Activated T-helper 1 cell treated with anti-CD3 and anti-CD28 coated beads, Interleukin-12 subunit alpha, Interleukin-12 subunit beta, Interleukin-2, Interleukin-4 antibody, amounts not matched to agents 30 ng/mL and 10 ng/mL and 1 ng/mL, durations not matched to agents 14 hours and 24 hours and 36 hours (primary cell): ENCODE data around the gene RAB20. TPM values are rescaled to one million over a fixed set of nuclear protein-coding genes. Genes with fewer than 3 reads are reported as not detected.
A peak's percentile ranks its signal among the peaks of the same experiment; 100 is the strongest.

Source experiments
- DNase-seq: peaks from one replicate; pipeline ENCODE4 v3.0.0; 2021; ENCODE audit warnings: low spot score
- H3K27ac Mint-ChIP-seq: one replicate; pipeline ENCODE4 v1.8.0; 2021; ENCODE audit warnings: mild to moderate bottlenecking, mixed read lengths
- H3K27me3 Mint-ChIP-seq: one replicate; pipeline ENCODE4 v1.8.0; 2022; ENCODE audit warnings: mild to moderate bottlenecking, moderate library complexity, mixed read lengths; ENCODE audit not compliant: insufficient read depth
- H3K36me3 Mint-ChIP-seq: one replicate; pipeline ENCODE4 v1.8.0; 2021; ENCODE audit warnings: low read depth, mixed read lengths
- H3K4me1 Mint-ChIP-seq: one replicate; pipeline ENCODE4 v1.8.0; 2021; ENCODE audit warnings: low read depth, mixed read lengths
- H3K4me3 Mint-ChIP-seq: one replicate; pipeline ENCODE4 v1.8.0; 2021; ENCODE audit warnings: mild to moderate bottlenecking, moderate library complexity, mixed read lengths
- H3K9me3 Mint-ChIP-seq: one replicate; pipeline ENCODE4 v1.8.0; 2021; ENCODE audit warnings: mixed read lengths
- intact Hi-C: fragments of 100-400 bp; cut with micrococcal nuclease; formaldehyde crosslinking; loops from one replicate; pipeline ENCODE4 v1.15.1; 2024
- total RNA-seq: library from RNA; stranded (reverse); gene quantifications from 2 replicates; pipeline ENCODE4 v1.2.3, GENCODE V29; 2022

RAB20 gene
- total RNA-seq, 1 donor from 2014 or later: 1.5 TPM

DNA sequence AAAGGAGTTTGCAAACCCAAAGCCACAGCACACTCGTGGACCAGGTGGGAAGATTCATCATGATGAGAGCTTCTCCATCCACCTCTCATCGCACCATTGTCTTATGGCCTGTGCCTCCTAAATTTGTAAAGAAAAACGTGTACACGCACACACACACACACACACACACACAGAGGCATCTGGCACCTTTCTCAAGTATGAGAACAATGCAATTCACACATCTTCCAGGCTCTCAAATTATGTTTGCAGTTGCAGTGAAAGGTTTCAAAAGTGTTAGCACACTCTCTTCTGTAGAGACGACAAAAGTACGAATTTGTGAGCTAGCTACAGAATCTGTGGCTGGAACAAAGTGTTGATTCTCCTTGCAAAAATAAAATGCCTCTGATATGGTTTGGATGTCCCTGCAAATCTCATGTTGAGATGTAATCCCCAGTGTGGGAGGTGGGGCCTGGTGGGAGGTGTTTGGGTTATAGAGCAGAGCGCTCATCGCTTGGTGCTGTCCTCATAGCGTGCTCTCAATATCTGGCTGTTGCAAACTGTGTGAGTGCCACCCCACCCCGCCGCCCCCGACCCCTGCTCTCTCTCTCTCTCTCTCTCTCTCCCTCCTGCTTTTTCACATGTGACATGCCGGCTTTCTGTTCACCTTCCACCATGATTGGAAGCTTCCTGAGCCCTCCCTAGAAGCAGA lies 21.8 kb upstream of the RAB20 start:
- no peak overlapping the region for H3K4me3 Mint-ChIP-seq
- H3K36me3 Mint-ChIP-seq: no peaks in the 10 kb centered on the region
- no peak overlapping the region for H3K27ac Mint-ChIP-seq
- H3K27me3 Mint-ChIP-seq: peaks cover 18% of the 10 kb centered on the region
- intact Hi-C loops: no loop called here
- DNase-seq: no peak
- no peaks in the 10 kb centered on the region for H3K4me1 Mint-ChIP-seq
- no peaks in the 10 kb centered on the region for H3K9me3 Mint-ChIP-seq

DNA sequence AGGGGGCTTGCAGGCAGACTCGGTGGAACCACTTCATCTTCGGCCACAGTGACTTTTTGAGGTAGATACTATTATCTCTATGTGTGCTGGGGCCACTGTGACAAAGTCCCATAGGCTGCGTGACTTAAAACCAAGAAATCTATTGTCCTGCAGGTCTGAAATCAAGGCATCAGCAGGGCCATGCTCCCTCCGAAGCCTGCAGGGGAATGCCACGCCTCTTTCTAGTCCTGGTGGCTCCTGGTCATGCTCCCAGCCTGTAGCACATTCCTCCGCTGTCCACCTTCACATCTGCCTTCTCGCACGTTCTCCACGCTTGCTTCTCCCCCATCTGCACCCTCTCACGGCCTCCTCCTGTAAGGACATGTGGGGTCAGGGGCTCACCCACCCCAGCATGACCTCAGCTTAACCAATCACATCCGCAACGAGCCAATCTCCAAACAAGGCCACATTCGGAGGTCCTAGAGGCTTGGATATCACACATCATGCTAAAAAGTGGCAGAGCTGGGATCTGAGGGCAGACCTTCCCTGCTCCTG lies 21.0 kb upstream of the RAB20 start:
- DNase-seq: no peak
- H3K27me3 Mint-ChIP-seq: peaks cover 17% of the 10 kb centered on the region
- H3K36me3 Mint-ChIP-seq: no peaks in the 10 kb centered on the region
- no peaks in the 10 kb centered on the region for H3K4me1 Mint-ChIP-seq
- intact Hi-C loops: no loop called here
- H3K9me3 Mint-ChIP-seq: no peaks in the 10 kb centered on the region
- no peak overlapping the region for H3K4me3 Mint-ChIP-seq
- H3K27ac Mint-ChIP-seq: no peak overlapping the region

DNA sequence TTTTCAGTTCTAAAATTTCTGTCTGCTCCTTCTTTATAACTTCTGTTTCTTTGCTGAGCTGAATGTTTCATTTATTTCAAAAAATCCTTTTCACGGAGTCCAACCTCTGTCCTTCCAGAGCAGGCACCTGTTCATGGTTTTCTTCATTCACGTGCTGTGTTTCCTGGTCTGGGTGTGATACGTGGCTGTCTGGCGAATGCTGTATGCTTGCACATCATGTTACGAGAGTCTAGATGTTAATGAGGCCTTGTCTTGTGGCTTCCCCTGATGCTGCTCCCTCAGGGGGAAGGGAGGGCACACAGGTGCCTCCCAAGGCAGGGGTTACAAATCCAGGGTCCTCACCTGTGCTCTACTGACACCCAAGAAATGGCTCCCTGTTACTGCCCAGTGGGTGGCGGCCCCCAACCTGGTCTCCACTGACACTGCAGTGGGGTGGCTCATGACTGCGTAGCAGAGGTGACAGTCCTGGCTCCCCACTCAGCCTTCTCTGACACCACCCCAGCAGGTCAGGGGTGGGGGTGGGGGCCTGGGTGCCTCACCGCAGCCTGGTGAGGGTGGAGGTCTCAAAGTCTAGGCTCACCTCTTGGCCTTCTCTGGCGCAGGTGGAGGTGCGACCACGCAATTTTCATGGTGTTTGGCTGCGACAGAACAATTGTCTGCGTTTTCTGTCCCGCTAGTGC lies 20.1 kb upstream of the RAB20 start:
- DNase-seq: no peak
- Mint-ChIP-seq H3K36me3 (no peaks in the 10 kb centered on the region), H3K4me1 (no peaks in the 10 kb centered on the region), H3K27me3 (peaks cover 20% of the 10 kb centered on the region), H3K4me3 (no peak overlapping the region), H3K27ac (no peak overlapping the region), H3K9me3 (no peaks in the 10 kb centered on the region)
- intact Hi-C loops: no loop called here

DNA sequence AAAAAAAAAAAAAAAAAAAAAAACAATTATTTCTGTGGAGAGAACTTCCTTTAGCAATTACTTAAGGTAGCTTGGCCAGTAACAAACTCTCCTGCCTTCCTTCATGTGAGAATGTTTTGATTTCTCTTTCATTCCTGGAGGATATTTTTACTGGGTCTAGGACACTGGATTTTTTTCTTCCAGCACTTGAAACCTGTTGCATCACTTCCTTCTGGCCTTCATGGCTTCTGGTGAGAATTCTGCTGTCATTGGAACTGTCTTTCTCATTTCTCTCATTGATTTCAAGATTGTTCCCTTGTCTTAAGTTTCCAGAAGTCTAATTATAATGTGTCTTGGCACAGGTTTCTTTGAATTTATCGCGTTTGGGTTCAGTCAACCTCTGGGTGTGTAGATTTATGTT lies 19.3 kb upstream of the RAB20 start:
- DNase-seq: no peak
- Mint-ChIP-seq H3K27me3 (peaks cover 21% of the 10 kb centered on the region), H3K4me3 (no peak overlapping the region)

DNA sequence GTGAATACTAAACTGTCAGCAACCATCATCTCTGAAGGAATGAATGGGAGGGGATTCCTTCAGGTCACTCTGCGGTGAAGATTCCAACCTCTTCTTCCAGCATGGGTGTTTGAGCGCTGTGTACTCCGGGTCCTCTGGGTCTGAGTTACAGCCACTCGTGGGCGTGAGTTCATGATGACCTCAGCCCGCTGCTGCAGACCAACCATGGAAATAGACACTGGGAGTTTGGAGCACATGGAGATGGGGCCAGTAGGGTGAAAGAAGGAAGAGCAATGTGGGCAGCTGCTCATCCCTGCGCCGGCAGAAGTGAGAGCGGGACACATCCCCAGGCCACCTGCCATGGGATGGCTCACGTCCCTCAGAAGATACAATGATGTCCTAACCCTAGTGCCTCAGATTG lies 16.8 kb upstream of the RAB20 start:
- H3K4me3 Mint-ChIP-seq: no peak overlapping the region
- H3K36me3 Mint-ChIP-seq: no peaks in the 10 kb centered on the region
- no peaks in the 10 kb centered on the region for H3K9me3 Mint-ChIP-seq
- H3K27ac Mint-ChIP-seq: no peak overlapping the region
- intact Hi-C loops: no loop called here
- no peak for DNase-seq
- H3K27me3 Mint-ChIP-seq: peaks cover 39% of the 10 kb centered on the region
- H3K4me1 Mint-ChIP-seq: peaks cover 19% of the 10 kb centered on the region

More for the DNA sequence above, 19.3 kb upstream of the RAB20 start:
- no peaks in the 10 kb centered on the region for H3K9me3 Mint-ChIP-seq
- H3K4me1 Mint-ChIP-seq: peaks cover 5% of the 10 kb centered on the region
- H3K36me3 Mint-ChIP-seq: no peaks in the 10 kb centered on the region
- H3K27ac Mint-ChIP-seq: no peak overlapping the region
- intact Hi-C loops: no loop called here

DNA sequence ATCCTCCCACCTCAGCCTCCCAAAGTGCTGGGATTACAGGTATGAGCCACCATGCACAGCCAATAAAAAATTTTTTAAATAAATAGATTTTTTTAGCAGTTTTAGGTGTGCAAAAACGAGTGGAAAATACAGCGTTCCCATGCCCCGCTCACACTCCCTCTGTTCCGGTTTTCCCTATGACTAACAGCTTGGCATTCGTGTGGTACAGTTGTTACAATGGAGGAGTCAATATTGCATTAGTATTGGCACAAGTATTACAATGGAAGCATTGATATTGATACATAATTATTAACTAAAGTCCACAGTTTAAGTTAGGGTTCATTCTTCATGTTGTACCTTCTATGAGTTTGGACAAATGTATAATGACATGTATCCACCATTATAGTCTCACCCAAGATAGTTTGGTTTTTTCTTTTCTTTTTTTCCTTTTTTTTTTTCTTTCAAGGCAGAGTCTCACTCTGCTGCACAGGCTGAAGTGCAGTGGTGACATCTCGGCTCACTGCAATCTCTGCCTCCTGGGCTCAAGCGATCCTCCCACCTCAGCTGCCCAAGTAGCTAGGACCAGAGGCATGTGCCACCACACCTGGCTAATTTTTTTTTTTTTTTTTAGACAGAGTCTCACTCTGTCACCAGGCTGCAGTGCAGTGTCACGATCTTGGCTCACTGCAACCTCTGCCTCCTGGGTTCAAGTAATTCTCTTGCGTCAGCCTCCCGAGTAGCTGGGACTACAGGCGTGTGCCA lies 15.4 kb upstream of the RAB20 start:
- no peak overlapping the region for H3K27ac Mint-ChIP-seq
- no peak overlapping the region for H3K4me3 Mint-ChIP-seq
- peaks cover 19% of the 10 kb centered on the region for H3K4me1 Mint-ChIP-seq
- intact Hi-C loops: no loop called here
- no peaks in the 10 kb centered on the region for H3K36me3 Mint-ChIP-seq
- H3K27me3 Mint-ChIP-seq: peaks cover 43% of the 10 kb centered on the region
- H3K9me3 Mint-ChIP-seq: no peaks in the 10 kb centered on the region
- no peak for DNase-seq

DNA sequence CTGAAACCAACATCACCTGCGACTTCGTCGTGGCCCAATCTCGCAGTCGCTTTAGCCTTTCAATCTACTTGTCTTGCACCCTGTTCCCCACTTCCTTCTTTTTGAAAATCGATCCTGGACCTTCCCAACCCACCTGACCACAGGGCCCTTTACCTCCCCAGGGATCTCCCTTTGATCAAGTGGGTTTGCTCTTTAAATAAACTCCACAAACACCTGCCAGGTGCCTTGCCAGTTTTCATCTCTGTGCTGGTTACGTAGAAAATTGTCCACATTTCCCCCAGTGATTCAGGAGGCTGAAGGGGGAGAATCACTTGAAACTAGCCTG lies 14.5 kb upstream of the RAB20 start:
- intact Hi-C loops: no loop called here
- no peaks in the 10 kb centered on the region for H3K36me3 Mint-ChIP-seq
- H3K27ac Mint-ChIP-seq: no peak overlapping the region
- H3K27me3 Mint-ChIP-seq: peaks cover 46% of the 10 kb centered on the region
- no peak for DNase-seq
- H3K4me3 Mint-ChIP-seq: no peak overlapping the region
- no peaks in the 10 kb centered on the region for H3K9me3 Mint-ChIP-seq
- peaks cover 19% of the 10 kb centered on the region for H3K4me1 Mint-ChIP-seq

DNA sequence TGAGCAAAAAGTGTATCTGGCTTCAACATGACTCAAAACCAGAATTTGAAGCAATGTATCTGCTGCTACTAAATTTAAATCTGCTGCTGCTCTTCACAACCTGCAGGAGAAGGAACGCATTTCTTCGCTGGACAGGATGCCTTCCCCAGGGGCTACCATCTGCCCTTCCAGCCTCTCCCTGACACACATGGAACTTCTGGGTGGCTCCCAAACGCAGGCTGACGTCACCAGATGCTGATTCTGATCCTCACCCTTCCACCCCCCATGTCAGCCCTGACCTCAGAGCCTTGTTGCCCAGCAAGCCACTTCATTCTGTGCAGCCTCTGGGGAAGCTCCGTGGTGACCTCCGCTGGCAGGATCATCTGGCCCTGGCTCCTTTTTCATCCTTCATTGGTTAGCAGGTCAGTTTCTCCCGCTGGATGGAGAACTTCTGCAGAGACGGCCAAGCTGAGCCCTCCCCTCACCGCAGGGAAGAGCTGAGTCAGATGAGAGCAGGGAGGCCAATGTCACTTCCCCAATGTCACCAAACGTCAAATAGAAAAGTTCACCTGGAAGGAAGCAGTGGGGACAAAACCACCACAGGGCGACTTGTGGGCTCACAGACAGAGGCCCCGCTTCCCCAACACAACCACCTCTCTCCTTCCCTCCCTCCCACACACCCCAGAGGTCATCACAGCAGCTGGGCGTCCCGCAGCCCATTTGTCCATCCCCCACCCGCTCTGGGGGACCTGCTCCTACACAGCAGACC lies 14.0 kb upstream of the RAB20 start:
- intact Hi-C loops: no loop called here
- H3K4me3 Mint-ChIP-seq: peak overlapping the region; percentile 7
- no peaks in the 10 kb centered on the region for H3K36me3 Mint-ChIP-seq
- H3K27ac Mint-ChIP-seq: no peak overlapping the region
- no peak for DNase-seq
- H3K4me1 Mint-ChIP-seq: peaks cover 19% of the 10 kb centered on the region
- no peaks in the 10 kb centered on the region for H3K9me3 Mint-ChIP-seq
- H3K27me3 Mint-ChIP-seq: peaks cover 44% of the 10 kb centered on the region

DNA sequence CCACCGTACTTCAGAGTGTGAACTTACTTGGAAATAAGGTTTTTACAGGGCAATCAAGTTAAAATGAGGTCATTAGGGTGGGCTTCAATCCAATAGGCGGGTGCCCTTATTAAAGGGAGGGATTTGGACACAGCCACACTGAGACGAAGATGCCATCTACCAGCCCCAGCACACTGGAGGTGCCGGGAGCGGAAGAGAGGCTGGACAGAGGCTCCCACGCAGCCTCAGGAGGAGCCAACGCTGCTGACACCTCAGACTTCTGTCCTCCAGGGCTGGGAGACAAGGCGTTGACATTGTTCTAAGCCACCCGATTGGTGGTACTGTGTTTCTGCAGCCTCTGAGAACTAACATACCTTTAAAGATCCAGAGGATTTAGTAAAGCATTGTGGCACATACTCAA lies 12.6 kb upstream of the RAB20 start:
- Mint-ChIP-seq H3K9me3 (no peaks in the 10 kb centered on the region), H3K27ac (no peak overlapping the region), H3K36me3 (no peaks in the 10 kb centered on the region), H3K27me3 (peaks cover 47% of the 10 kb centered on the region), H3K4me1 (peaks cover 19% of the 10 kb centered on the region), H3K4me3 (no peak overlapping the region)
- no peak for DNase-seq
- intact Hi-C loops: no loop called here

DNA sequence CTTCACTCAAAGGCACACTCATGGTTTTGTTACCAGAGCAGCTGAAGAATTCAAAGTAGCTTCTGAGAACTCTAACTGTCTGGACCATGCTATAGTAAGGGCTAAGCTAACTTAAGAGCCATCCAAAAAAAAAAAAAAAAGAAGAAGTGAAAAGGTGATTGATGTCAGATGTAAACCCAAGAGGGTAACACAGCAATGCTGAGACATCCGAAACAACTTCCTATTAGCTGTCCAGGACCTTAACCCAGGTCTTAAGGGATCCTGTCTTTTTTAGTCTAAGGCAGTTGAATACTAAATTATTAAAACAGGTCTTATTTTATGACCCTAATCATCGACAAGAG lies 11.2 kb upstream of the RAB20 start:
- no peaks in the 10 kb centered on the region for H3K9me3 Mint-ChIP-seq

DNA sequence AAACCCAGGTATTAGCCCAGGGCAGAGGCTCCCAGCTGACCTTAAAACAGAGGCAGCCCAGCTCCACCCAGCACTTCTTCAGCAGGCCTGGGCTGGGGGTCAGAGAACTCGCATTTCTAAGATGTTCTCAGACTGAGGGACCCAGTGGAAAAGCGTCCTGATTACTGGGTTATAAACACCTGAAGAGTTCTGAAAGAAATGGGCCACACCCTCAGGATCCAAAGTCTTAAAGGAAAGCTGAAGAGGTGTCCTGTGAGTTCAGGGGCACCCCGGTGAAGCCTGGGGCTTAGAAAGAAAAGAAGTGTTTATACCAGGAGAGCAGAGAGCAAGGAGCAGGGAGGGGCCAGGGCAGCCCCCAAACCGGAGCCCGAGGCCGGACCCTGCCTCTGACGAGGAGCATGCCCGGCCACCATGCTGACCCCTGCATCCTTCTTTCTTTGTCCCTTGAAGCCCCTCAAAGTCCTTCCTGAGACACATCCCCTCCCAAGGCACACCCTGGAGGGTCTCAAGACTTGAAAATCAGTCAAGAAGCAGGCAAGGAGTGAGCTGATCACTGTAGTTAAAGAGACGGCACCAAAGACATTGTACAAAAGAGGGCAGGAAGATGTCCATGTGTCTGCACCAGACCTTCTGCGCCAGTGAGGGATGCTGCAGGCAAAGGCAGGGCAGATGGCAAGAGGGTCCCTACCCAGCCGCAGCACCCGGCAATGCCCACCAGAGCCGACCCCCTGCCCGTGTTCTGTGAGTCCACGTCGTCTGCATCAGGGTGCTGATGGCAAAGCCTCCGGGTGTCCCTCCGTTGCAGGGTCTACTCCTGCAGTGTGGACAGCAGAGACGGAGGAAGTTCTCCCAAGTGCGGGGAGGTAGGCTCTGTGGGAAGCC lies 10.6 kb upstream of the RAB20 start:
- H3K4me1 Mint-ChIP-seq: peaks cover 19% of the 10 kb centered on the region
- no peak for DNase-seq
- peaks cover 48% of the 10 kb centered on the region for H3K27me3 Mint-ChIP-seq
- H3K27ac Mint-ChIP-seq: no peak overlapping the region
- H3K9me3 Mint-ChIP-seq: no peaks in the 10 kb centered on the region
- no peak overlapping the region for H3K4me3 Mint-ChIP-seq
- no peaks in the 10 kb centered on the region for H3K36me3 Mint-ChIP-seq
- intact Hi-C loops: no loop called here

More for the DNA sequence above, 11.2 kb upstream of the RAB20 start:
- no peak overlapping the region for H3K27ac Mint-ChIP-seq
- DNase-seq: no peak
- peaks cover 45% of the 10 kb centered on the region for H3K27me3 Mint-ChIP-seq
- H3K4me3 Mint-ChIP-seq: no peak overlapping the region
- intact Hi-C loops: loop anchor here (1.0 kb wide), 1 partner anchor 10 kb away; no protein-coding TSS in a partner anchor
- no peaks in the 10 kb centered on the region for H3K36me3 Mint-ChIP-seq
- peaks cover 19% of the 10 kb centered on the region for H3K4me1 Mint-ChIP-seq

DNA sequence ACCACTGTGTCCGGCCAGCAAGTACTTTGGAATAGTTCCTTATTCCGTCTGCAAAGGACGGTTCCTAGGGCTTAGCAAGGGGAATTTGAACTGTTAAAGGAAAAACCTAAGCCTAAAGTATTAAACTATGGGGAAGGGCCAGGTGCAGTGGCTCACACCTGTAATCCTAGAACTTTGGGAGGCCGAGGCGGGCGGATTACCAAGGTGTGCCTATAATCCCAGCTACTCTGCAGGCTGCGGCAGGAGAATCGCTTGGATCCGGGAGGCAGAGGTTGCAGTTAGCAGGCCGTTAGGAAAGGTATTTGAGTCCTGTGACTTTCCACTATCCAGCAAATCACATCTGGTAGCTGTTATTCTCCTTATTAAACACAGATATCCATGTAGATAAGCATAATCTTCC lies 9.4 kb upstream of the RAB20 start:
- intact Hi-C loops: no loop called here
- Mint-ChIP-seq H3K4me3 (no peak overlapping the region), H3K4me1 (peaks cover 15% of the 10 kb centered on the region), H3K36me3 (no peaks in the 10 kb centered on the region), H3K27me3 (peaks cover 43% of the 10 kb centered on the region), H3K9me3 (no peaks in the 10 kb centered on the region), H3K27ac (no peak overlapping the region)
- no peak for DNase-seq
